HG02943 (cell line): Measurements from ENCODE around the gene ITK.
"Not testable (repeated sequence)": the region's sequence is repeated elsewhere in the genome, so short reads cannot be mapped to it uniquely, and the experiment has no call there.

Experiments used
- ATAC-seq: cut with Tn5 transposase; IDR thresholded peaks from one replicate; pipeline ENCODE4 v1.9.1; 2021; ENCODE audit warnings: mild to moderate bottlenecking, low read depth, moderate library complexity; ENCODE audit not compliant: unreplicated experiment

Gene ITK

GRCh38 chr5:157201857-157202256 lies 21.2 kb downstream of the ITK start:
- no peak for ATAC-seq

- no peak for ATAC-seq
Observed at GRCh38 chr5:157203417-157203816, 22.8 kb downstream of the ITK start.

- no peak for ATAC-seq
Observed at GRCh38 chr5:157204765-157205164, 24.1 kb downstream of the ITK start.

- ATAC-seq = no peak
Observed at GRCh38 chr5:157205708-157206107, 25.1 kb downstream of the ITK start.

GRCh38 chr5:157210652-157211051 lies 30.0 kb downstream of the ITK start:
- not testable (repeated sequence) for ATAC-seq

GRCh38 chr5:157212307-157212706 lies 31.7 kb downstream of the ITK start:
- ATAC-seq = no peak

GRCh38 chr5:157213527-157214243 lies 33.0 kb downstream of the ITK start:
- ATAC-seq = no peak

GRCh38 chr5:157214415-157214814 lies 33.8 kb downstream of the ITK start:
- no peak for ATAC-seq

GRCh38 chr5:157214861-157215513 lies 34.3 kb downstream of the ITK start:
- peak; percentile 45 for ATAC-seq

GRCh38 chr5:157215514-157216167 lies 35.0 kb downstream of the ITK start:
- ATAC-seq = no peak

- ATAC-seq = no peak
Observed at GRCh38 chr5:157216391-157217142, 35.9 kb downstream of the ITK start.

- no peak for ATAC-seq
Observed at GRCh38 chr5:157217289-157218024, 36.8 kb downstream of the ITK start.

- no peak for ATAC-seq
Observed at GRCh38 chr5:157219491-157220271, 39.0 kb downstream of the ITK start.

- ATAC-seq = no peak
Observed at GRCh38 chr5:157221959-157222358, 41.3 kb downstream of the ITK start.

GRCh38 chr5:157222506-157223230 lies 42.0 kb downstream of the ITK start:
- ATAC-seq = no peak

- no peak for ATAC-seq
Observed at GRCh38 chr5:157225469-157226422, 45.1 kb downstream of the ITK start.

GRCh38 chr5:157230610-157231009 lies 50.0 kb downstream of the ITK start:
- ATAC-seq = no peak

- no peak for ATAC-seq
Observed at GRCh38 chr5:157232706-157233105, 52.1 kb downstream of the ITK start.
